H1 (cell line): ENCODE measurements around the gene TRABD2A. TPM values are rescaled to one million over a fixed set of nuclear protein-coding genes. Genes with fewer than 3 reads are reported as not detected.

Experiments
- CTCF ChIP-seq, 3 experiments: IDR thresholded peaks; 1 replicate in 2 of 3; 2 replicates in 1 of 3; pipeline versions ENCODE4 v1.5.1 to v1.6.1; 2011; ENCODE audit warnings: low read length in 3 of 3, mild to moderate bottlenecking in 3 of 3, inconsistent platforms in 2 of 3, low read depth in 1 of 3, moderate library complexity in 1 of 3; ENCODE audit not compliant: insufficient read depth in 1 of 3; ENCODE audit errors: control extremely low read depth in 1 of 3
- EP300 ChIP-seq, 2 experiments: IDR thresholded peaks; 1 replicate in 1 of 2; 2 replicates in 1 of 2; pipeline ENCODE4 v1.6.1; 2011 to 2012; ENCODE audit warnings: low read depth in 2 of 2, low read length in 2 of 2, mild to moderate bottlenecking in 2 of 2, borderline replicate concordance in 1 of 2, inconsistent platforms in 1 of 2, moderate library complexity in 1 of 2
- POLR2AphosphoS5 ChIP-seq: IDR thresholded peaks from 2 replicates; pipeline ENCODE4 v1.6.1; 2011; ENCODE audit warnings: low read depth, low read length
- POU5F1 ChIP-seq: IDR thresholded peaks from 2 replicates; pipeline ENCODE4 v1.6.1; 2011; ENCODE audit warnings: low read depth, mild to moderate bottlenecking, low read length, moderate library complexity
- SRF ChIP-seq: IDR thresholded peaks from 2 replicates; pipeline ENCODE4 v1.6.1; 2011; ENCODE audit warnings: mild to moderate bottlenecking, low read depth, low read length, moderate library complexity
- SUZ12 ChIP-seq: fragments of 200-600 bp; sonication (generic); IDR thresholded peaks from 2 replicates; pipeline ENCODE4 v1.6.1; 2012; ENCODE audit warnings: mild to moderate bottlenecking, inconsistent platforms, low read length, moderate library complexity, mixed read lengths
- polyA plus RNA-seq, 7 experiments: library from polyadenylated mRNA; depleted of rRNA in 3 of 7; stranded (reverse) in 5 of 7; unstranded in 2 of 7; fragments of >200 nt in 5 of 7; fragments of 200-250 nt in 2 of 7; gene quantifications; 1 replicate in 5 of 7; 2 replicates in 1 of 7; 4 replicates in 1 of 7; pipeline versions ENCODE4 v1.2.1 to v1.2.3, GENCODE V29; 2011 to 2013; ENCODE audit warnings: missing spikeins in 2 of 7, mixed read lengths in 2 of 7
- total RNA-seq: library from RNA; stranded (reverse); fragmentation: NEBNext Ultra II Directional; extraction: Animal tissue kit (Norgen Biotek cat#: 25700); gene quantifications from 2 replicates; pipeline ENCODE4 v1.2.1, GENCODE V29; 2021

The TRABD2A gene
- total and polyA plus RNA-seq, 2 of the 8 experiments (the other 6 are each of a cell fraction or from before 2014, with no cell fraction given), result 17.3 to 18.6 TPM

GRCh38 chr2:84912984-84913383 lies 32.1 kb upstream of the TRABD2A start (continued):
- no peak for TF ChIP-seq CTCF (IDR thresholded peaks at IDR 0.05; ENCODE audit: control extremely low read depth in 1 of 3, insufficient read depth in 1 of 3, low read depth in 1 of 3, low read length in 3 of 3)
- TF ChIP-seq POU5F1, result no peak
- no peak for TF ChIP-seq EP300 (IDR thresholded peaks at IDR 0.05; ENCODE audit: borderline replicate concordance in 1 of 2, low read depth in 2 of 2, low read length in 2 of 2)
- TF ChIP-seq SRF, result no peak
- TF ChIP-seq SUZ12, result no peak
- no peak for TF ChIP-seq POLR2AphosphoS5
